HFFc6 (cell line): ENCODE results near the gene ATP2C2. TPM values are rescaled to one million over a fixed set of nuclear protein-coding genes. Genes with fewer than 3 reads are reported as not detected.
"Not testable (repeated sequence)": the region's sequence is repeated elsewhere in the genome, so short reads cannot be mapped to it uniquely, and the experiment has no call there.

Experiments
- DNase-seq: peaks from one replicate; pipeline ENCODE4 v3.0.0-alpha.2; 2018
- H3K27ac Mint-ChIP-seq: 2 replicates; pipeline ENCODE4 v1.8.0; 2020; ENCODE audit warnings: mild to moderate bottlenecking, mixed read lengths
- H3K27me3 Mint-ChIP-seq: 2 replicates; pipeline ENCODE4 v1.8.0; 2021; ENCODE audit warnings: mild to moderate bottlenecking, moderate library complexity, mixed read lengths; ENCODE audit not compliant: insufficient read depth
- H3K36me3 Mint-ChIP-seq: 2 replicates; pipeline ENCODE4 v1.8.0; 2021; ENCODE audit warnings: low read depth, mixed read lengths
- H3K4me1 Mint-ChIP-seq: 2 replicates; pipeline ENCODE4 v1.8.0; 2020; ENCODE audit warnings: low read depth, mixed read lengths
- H3K4me3 Mint-ChIP-seq: 2 replicates; pipeline ENCODE4 v1.8.0; 2020; ENCODE audit warnings: mild to moderate bottlenecking, moderate library complexity, mixed read lengths
- H3K9me3 Mint-ChIP-seq: 2 replicates; pipeline ENCODE4 v1.8.0; 2020; ENCODE audit warnings: mild to moderate bottlenecking, mixed read lengths
- CTCF ChIP-seq: fragments of 200-600 bp; sonication (generic); IDR thresholded peaks from 2 replicates; pipeline ENCODE4 v1.5.0; 2021; ENCODE audit warnings: antibody characterized with exemption, mild to moderate bottlenecking
- total RNA-seq, 6 experiments: library from RNA; stranded (reverse); fragmentation: NEBNext Ultra II Directional; extraction: Animal tissue kit (Norgen Biotek cat#: 25700); gene quantifications; 2 replicates in 1 of 6; 3 replicates in 5 of 6; pipeline ENCODE4 v1.2.3, GENCODE V29; 2021

The ATP2C2 gene
- total RNA-seq, 6 experiments from 2014 or later = not detected

- Mint-ChIP-seq H3K4me3 (no peak overlapping the region), H3K4me1 (peaks cover under 1% of the 10 kb centered on the region; the same call in 1 of the 2 replicates), H3K27ac (no peak overlapping the region), H3K27me3 (peaks cover 35% of the 10 kb centered on the region), H3K9me3 (peaks cover 2% of the 10 kb centered on the region), H3K36me3 (no peaks in the 10 kb centered on the region)
- DNase-seq = no peak
- TF ChIP-seq CTCF = no peak
These were observed 23.1 kb downstream of the ATP2C2 start for GRCh38 chr16:84391151-84392030.

GRCh38 chr16:84392031-84392360 lies 23.7 kb downstream of the ATP2C2 start:
- Mint-ChIP-seq H3K4me3 (no peak overlapping the region), H3K4me1 (peaks cover 4% of the 10 kb centered on the region; the same call in 1 of the 2 replicates), H3K36me3 (no peaks in the 10 kb centered on the region), H3K27me3 (peaks cover 33% of the 10 kb centered on the region), H3K27ac (no peak overlapping the region), H3K9me3 (no peaks in the 10 kb centered on the region)
- no peak for DNase-seq
- no peak for TF ChIP-seq CTCF

- H3K9me3 Mint-ChIP-seq, H3K27ac Mint-ChIP-seq, H3K36me3 Mint-ChIP-seq, DNase-seq, H3K4me3 Mint-ChIP-seq, H3K4me1 Mint-ChIP-seq: not testable (repeated sequence)
- peaks cover 23% of the 10 kb centered on the region for H3K27me3 Mint-ChIP-seq
These were observed 27.7 kb downstream of the ATP2C2 start for GRCh38 chr16:84396082-84396481.

GRCh38 chr16:84396537-84397008 lies 28.2 kb downstream of the ATP2C2 start:
- Mint-ChIP-seq H3K36me3 (no peaks in the 10 kb centered on the region), H3K4me1 (peaks cover 4% of the 10 kb centered on the region; the same call in 1 of the 2 replicates), H3K27me3 (peaks cover 23% of the 10 kb centered on the region), H3K9me3 (no peaks in the 10 kb centered on the region; the same call in 1 of the 2 replicates), H3K27ac (no peak overlapping the region), H3K4me3 (no peak overlapping the region)
- no peak for DNase-seq
- TF ChIP-seq CTCF = no peak

GRCh38 chr16:84397090-84397489 lies 28.8 kb downstream of the ATP2C2 start:
- Mint-ChIP-seq H3K4me3 (no peak overlapping the region), H3K4me1 (peaks cover 4% of the 10 kb centered on the region; the same call in 1 of the 2 replicates), H3K9me3 (no peaks in the 10 kb centered on the region; the same call in 1 of the 2 replicates), H3K27ac (no peak overlapping the region), H3K27me3 (peaks cover 23% of the 10 kb centered on the region), H3K36me3 (no peaks in the 10 kb centered on the region)
- TF ChIP-seq CTCF = peak; percentile 57
- no peak for DNase-seq

- TF ChIP-seq CTCF = no peak
- peaks cover 4% of the 10 kb centered on the region; the same call in 1 of the 2 replicates for H3K4me1 Mint-ChIP-seq
- H3K27me3 Mint-ChIP-seq = peaks cover 20% of the 10 kb centered on the region
- no peak overlapping the region for H3K27ac Mint-ChIP-seq
- no peaks in the 10 kb centered on the region; the same call in 1 of the 2 replicates for H3K9me3 Mint-ChIP-seq
- H3K4me3 Mint-ChIP-seq = no peak overlapping the region
- H3K36me3 Mint-ChIP-seq = no peaks in the 10 kb centered on the region
- no peak for DNase-seq
These were observed 30.4 kb downstream of the ATP2C2 start for GRCh38 chr16:84398701-84399100.

- H3K9me3 Mint-ChIP-seq, H3K27ac Mint-ChIP-seq, H3K4me3 Mint-ChIP-seq, H3K4me1 Mint-ChIP-seq, DNase-seq, H3K36me3 Mint-ChIP-seq: not testable (repeated sequence)
- peaks cover 22% of the 10 kb centered on the region for H3K27me3 Mint-ChIP-seq
These were observed 31.6 kb downstream of the ATP2C2 start for GRCh38 chr16:84399912-84400311.

GRCh38 chr16:84403435-84403834 lies 35.1 kb downstream of the ATP2C2 start:
- not testable (repeated sequence) for H3K9me3 Mint-ChIP-seq, DNase-seq, H3K4me1 Mint-ChIP-seq, H3K4me3 Mint-ChIP-seq, H3K27ac Mint-ChIP-seq, H3K36me3 Mint-ChIP-seq
- H3K27me3 Mint-ChIP-seq = peaks cover 34% of the 10 kb centered on the region
